WTC11 (cell line): Measurements from ENCODE around the gene MED12L. TPM values are rescaled to one million over a fixed set of nuclear protein-coding genes. Genes with fewer than 3 reads are reported as not detected.

ENCODE experiments used
- ATAC-seq: fragments of 200-7000 bp; cut with Tn5 transposase; 2 replicates; pipeline ENCODE4 v1.10.0; 2021; ENCODE audit warnings: mild to moderate bottlenecking, moderate library complexity
- CTCF ChIA-PET: fragments of 300-600 bp; sonication (Branson Sonifier 250); formaldehyde crosslinking; loops from one replicate; lab custom pipeline; 2021; ENCODE audit warnings: antibody characterized with exemption; lab: Charles Lee
- POLR2A ChIA-PET: fragments of 350-600 bp; sonication (Branson Sonifier 250); formaldehyde crosslinking; loops from one replicate; lab custom pipeline; 2021; ENCODE audit warnings: antibody characterized with exemption; lab: Charles Lee
- DNase-seq: peaks from one replicate; pipeline ENCODE4 v3.0.0; 2021; ENCODE audit warnings: low spot score
- H3K27ac Mint-ChIP-seq: 2 replicates; pipeline ENCODE4 v1.8.0; 2021; ENCODE audit warnings: mixed read lengths
- H3K27me3 Mint-ChIP-seq: 2 replicates; pipeline ENCODE4 v1.8.0; 2021; ENCODE audit warnings: low read depth, mild to moderate bottlenecking, moderate library complexity, mixed read lengths
- H3K36me3 Mint-ChIP-seq: 2 replicates; pipeline ENCODE4 v1.8.0; 2021; ENCODE audit warnings: mixed read lengths
- H3K4me1 Mint-ChIP-seq: 2 replicates; pipeline ENCODE4 v1.8.0; 2022; ENCODE audit warnings: mixed read lengths
- H3K4me3 Mint-ChIP-seq: 2 replicates; pipeline ENCODE4 v1.8.0; 2021; ENCODE audit warnings: mild to moderate bottlenecking, moderate library complexity, mixed read lengths
- H3K9me3 Mint-ChIP-seq: 2 replicates; pipeline ENCODE4 v1.8.0; 2021; ENCODE audit warnings: mixed read lengths
- ARID4B ChIP-seq: sonication (generic); formaldehyde crosslinking; IDR thresholded peaks from 2 replicates; pipeline ENCODE4 v1.8.0; 2023; ENCODE audit warnings: missing genetic modification reagents, mild to moderate bottlenecking, borderline replicate concordance
- CBFB ChIP-seq: sonication (generic); formaldehyde crosslinking; IDR thresholded peaks from 2 replicates; pipeline ENCODE4 v1.8.1; 2022; ENCODE audit warnings: mild to moderate bottlenecking, low read depth, missing genetic modification reagents
- CDX4 ChIP-seq: fragments of 250-450 bp; sonication (Bioruptor Pico); IDR thresholded peaks from 2 replicates; pipeline ENCODE4 v1.9.0; 2021; ENCODE audit warnings: moderate library complexity, mild to moderate bottlenecking, inconsistent platforms, borderline replicate concordance
- CREM ChIP-seq: sonication (generic); formaldehyde crosslinking; IDR thresholded peaks from 2 replicates; pipeline ENCODE4 v1.8.1; 2022; ENCODE audit warnings: mild to moderate bottlenecking, missing genetic modification reagents, moderate library complexity
- E2F1 ChIP-seq: sonication (generic); formaldehyde crosslinking; IDR thresholded peaks from 2 replicates; pipeline ENCODE4 v1.8.0; 2022; ENCODE audit warnings: mild to moderate bottlenecking, missing genetic modification reagents
- ELF4 ChIP-seq: sonication (generic); formaldehyde crosslinking; IDR thresholded peaks from 2 replicates; pipeline ENCODE4 v1.8.1; 2022; ENCODE audit warnings: low read depth, mild to moderate bottlenecking, moderate library complexity, missing genetic modification reagents
- GRHL2 ChIP-seq: fragments of 250-450 bp; sonication (Bioruptor Pico); IDR thresholded peaks from 2 replicates; pipeline ENCODE4 v1.8.0; 2022; ENCODE audit warnings: mild to moderate bottlenecking, moderate library complexity; ENCODE audit not compliant: insufficient replicate concordance, severe bottlenecking
- IRF2 ChIP-seq: sonication (generic); formaldehyde crosslinking; IDR thresholded peaks from 2 replicates; pipeline ENCODE4 v1.8.0; 2022; ENCODE audit warnings: low read depth, missing genetic modification reagents, borderline replicate concordance
- MYBL2 ChIP-seq: sonication (generic); formaldehyde crosslinking; IDR thresholded peaks from 2 replicates; pipeline ENCODE4 v1.8.1; 2023; ENCODE audit warnings: mild to moderate bottlenecking, moderate library complexity, missing genetic modification reagents
- PRRX2 ChIP-seq: fragments of 250-450 bp; sonication (Bioruptor Pico); IDR thresholded peaks from 2 replicates; pipeline ENCODE4 v1.8.0; 2021; ENCODE audit warnings: mild to moderate bottlenecking
- SMAD4 ChIP-seq: sonication (generic); formaldehyde crosslinking; IDR thresholded peaks from 2 replicates; pipeline ENCODE4 v1.8.0; 2022; ENCODE audit warnings: mild to moderate bottlenecking, missing genetic modification reagents
- SOX15 ChIP-seq: fragments of 250-450 bp; sonication (Bioruptor Pico); IDR thresholded peaks from 2 replicates; pipeline ENCODE4 v1.9.0; 2021; ENCODE audit warnings: mild to moderate bottlenecking
- SP1 ChIP-seq: sonication (generic); formaldehyde crosslinking; conservative IDR thresholded peaks from 2 replicates; pipeline ENCODE4 v1.8.1; 2022; ENCODE audit warnings: missing genetic modification reagents
- TEAD1 ChIP-seq: sonication (generic); formaldehyde crosslinking; IDR thresholded peaks from 2 replicates; pipeline ENCODE4 v1.8.0; 2022; ENCODE audit warnings: mild to moderate bottlenecking, missing genetic modification reagents
- ZNF396 ChIP-seq: fragments of 250-450 bp; sonication (Bioruptor Pico); IDR thresholded peaks from 2 replicates; pipeline ENCODE4 v1.8.0; 2021; ENCODE audit warnings: mild to moderate bottlenecking, moderate library complexity, borderline replicate concordance
- total RNA-seq: library from RNA; stranded (reverse); gene quantifications from 3 replicates; pipeline ENCODE4 v1.2.3, GENCODE V29; 2021
- TF ChIP-seq, protein P1 (sequence below): sonication (generic); formaldehyde crosslinking; IDR thresholded peaks from 2 replicates; pipeline ENCODE4 v1.8.0; 2022; ENCODE audit warnings: mild to moderate bottlenecking, missing genetic modification reagents
- TF ChIP-seq, protein P2 (sequence below): sonication (generic); formaldehyde crosslinking; IDR thresholded peaks from 2 replicates; pipeline ENCODE4 v1.8.0; 2023; ENCODE audit warnings: mild to moderate bottlenecking, missing genetic modification reagents
- TF ChIP-seq, protein P3 (sequence below): sonication (generic); formaldehyde crosslinking; IDR thresholded peaks from 2 replicates; pipeline ENCODE4 v1.8.1; 2022; ENCODE audit warnings: low read depth, mild to moderate bottlenecking, moderate library complexity, missing genetic modification reagents, borderline replicate concordance

MED12L gene
- total RNA-seq, 1 experiment from 2014 or later, result 27.4 TPM

- no peak for TF ChIP-seq ARID4B (CRISPR knock-in tag)
- no peak for TF ChIP-seq TEAD1 (CRISPR knock-in tag)
- TF ChIP-seq SP1 (CRISPR knock-in tag), result no peak
- TF ChIP-seq GRHL2, result no peak
- no peak for TF ChIP-seq ZNF396 (CRISPR knock-in tag)
- TF ChIP-seq, all 79 proteins: peak for 0
Measured at GRCh38 chr3:151384741-151385174, 299.3 kb downstream of the MED12L start, which contains the start of gene P2RY12 (continued).

DNA sequence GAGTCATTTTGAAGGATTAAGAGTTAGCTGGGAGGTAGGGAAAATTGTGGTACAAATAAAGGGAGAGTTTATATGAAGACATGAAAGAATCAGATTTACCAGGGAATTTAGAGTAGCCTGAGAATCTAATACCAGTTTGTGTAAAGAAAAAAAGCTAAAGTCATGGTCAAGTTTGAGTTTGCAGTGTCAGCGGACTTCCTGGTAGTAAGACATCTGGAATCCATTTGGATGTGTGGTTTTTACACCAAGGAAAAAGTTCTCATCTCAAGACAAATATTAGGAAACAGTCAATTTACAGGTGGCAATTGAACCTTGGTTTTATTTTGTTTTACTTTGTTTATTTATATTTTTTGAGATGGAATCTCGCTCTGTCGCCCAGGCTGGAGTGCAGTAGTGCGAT, 300.6 kb downstream of the MED12L start:
- ATAC-seq (no peak), DNase-seq (no peak)
- TF ChIP-seq CREM (CRISPR knock-in tag), result no peak
- Mint-ChIP-seq H3K27me3 (no peaks in the 10 kb centered on the region), H3K36me3 (peaks cover 36% of the 10 kb centered on the region), H3K27ac (no peak overlapping the region), H3K9me3 (no peaks in the 10 kb centered on the region), H3K4me1 (peaks cover 11% of the 10 kb centered on the region), H3K4me3 (no peak overlapping the region)
- ChIA-PET POLR2A (no interaction called here), CTCF (no interaction called here)

GRCh38 chr3:151387432-151387831, 302.0 kb downstream of the MED12L start:
- Mint-ChIP-seq H3K9me3 (0 out of 2 replicates have a peak, but pooled peaks cover 3% of the 10 kb centered on the region), H3K4me3 (no peak overlapping the region), H3K27me3 (no peaks in the 10 kb centered on the region; the same call in 1 of the 2 replicates), H3K4me1 (peaks cover 23% of the 10 kb centered on the region), H3K27ac (no peak overlapping the region), H3K36me3 (peaks cover 42% of the 10 kb centered on the region)
- TF ChIP-seq, protein P1, sequence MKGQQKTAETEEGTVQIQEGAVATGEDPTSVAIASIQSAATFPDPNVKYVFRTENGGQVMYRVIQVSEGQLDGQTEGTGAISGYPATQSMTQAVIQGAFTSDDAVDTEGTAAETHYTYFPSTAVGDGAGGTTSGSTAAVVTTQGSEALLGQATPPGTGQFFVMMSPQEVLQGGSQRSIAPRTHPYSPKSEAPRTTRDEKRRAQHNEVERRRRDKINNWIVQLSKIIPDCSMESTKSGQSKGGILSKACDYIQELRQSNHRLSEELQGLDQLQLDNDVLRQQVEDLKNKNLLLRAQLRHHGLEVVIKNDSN, result no peak
- TF ChIP-seq IRF2 (CRISPR knock-in tag), result no peak
- no peak for TF ChIP-seq ELF4 (CRISPR knock-in tag)
- no peak for TF ChIP-seq CBFB (CRISPR knock-in tag)
- no peak for TF ChIP-seq E2F1 (CRISPR knock-in tag)
- TF ChIP-seq, protein P2, sequence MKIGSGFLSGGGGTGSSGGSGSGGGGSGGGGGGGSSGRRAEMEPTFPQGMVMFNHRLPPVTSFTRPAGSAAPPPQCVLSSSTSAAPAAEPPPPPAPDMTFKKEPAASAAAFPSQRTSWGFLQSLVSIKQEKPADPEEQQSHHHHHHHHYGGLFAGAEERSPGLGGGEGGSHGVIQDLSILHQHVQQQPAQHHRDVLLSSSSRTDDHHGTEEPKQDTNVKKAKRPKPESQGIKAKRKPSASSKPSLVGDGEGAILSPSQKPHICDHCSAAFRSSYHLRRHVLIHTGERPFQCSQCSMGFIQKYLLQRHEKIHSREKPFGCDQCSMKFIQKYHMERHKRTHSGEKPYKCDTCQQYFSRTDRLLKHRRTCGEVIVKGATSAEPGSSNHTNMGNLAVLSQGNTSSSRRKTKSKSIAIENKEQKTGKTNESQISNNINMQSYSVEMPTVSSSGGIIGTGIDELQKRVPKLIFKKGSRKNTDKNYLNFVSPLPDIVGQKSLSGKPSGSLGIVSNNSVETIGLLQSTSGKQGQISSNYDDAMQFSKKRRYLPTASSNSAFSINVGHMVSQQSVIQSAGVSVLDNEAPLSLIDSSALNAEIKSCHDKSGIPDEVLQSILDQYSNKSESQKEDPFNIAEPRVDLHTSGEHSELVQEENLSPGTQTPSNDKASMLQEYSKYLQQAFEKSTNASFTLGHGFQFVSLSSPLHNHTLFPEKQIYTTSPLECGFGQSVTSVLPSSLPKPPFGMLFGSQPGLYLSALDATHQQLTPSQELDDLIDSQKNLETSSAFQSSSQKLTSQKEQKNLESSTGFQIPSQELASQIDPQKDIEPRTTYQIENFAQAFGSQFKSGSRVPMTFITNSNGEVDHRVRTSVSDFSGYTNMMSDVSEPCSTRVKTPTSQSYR (CRISPR knock-in tag), result no peak
- TF ChIP-seq SMAD4 (CRISPR knock-in tag), result no peak
- TF ChIP-seq PRRX2 (CRISPR knock-in tag), result no peak
- TF ChIP-seq, protein P3, sequence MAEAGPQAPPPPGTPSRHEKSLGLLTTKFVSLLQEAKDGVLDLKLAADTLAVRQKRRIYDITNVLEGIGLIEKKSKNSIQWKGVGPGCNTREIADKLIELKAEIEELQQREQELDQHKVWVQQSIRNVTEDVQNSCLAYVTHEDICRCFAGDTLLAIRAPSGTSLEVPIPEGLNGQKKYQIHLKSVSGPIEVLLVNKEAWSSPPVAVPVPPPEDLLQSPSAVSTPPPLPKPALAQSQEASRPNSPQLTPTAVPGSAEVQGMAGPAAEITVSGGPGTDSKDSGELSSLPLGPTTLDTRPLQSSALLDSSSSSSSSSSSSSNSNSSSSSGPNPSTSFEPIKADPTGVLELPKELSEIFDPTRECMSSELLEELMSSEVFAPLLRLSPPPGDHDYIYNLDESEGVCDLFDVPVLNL (CRISPR knock-in tag), result no peak
- no peak for TF ChIP-seq CDX4 (CRISPR knock-in tag)
- TF ChIP-seq SP1 (CRISPR knock-in tag), result no peak
- no peak for TF ChIP-seq MYBL2 (CRISPR knock-in tag)
- no peak for TF ChIP-seq SOX15 (CRISPR knock-in tag)
- DNase-seq (no peak), ATAC-seq (no peak)
- CTCF ChIA-PET, result interaction anchor here (0.7 kb wide), 1 partner anchor 479 kb away, joined by 3 read pairs; no protein-coding TSS in a partner anchor
- POLR2A ChIA-PET, result interaction anchor here (0.6 kb wide), 1 partner anchor 71 kb away, joined by 3 read pairs; the partner anchor contains the start of gene GPR87
